Esophagus (tissue), 2 donors: ENCODE results near the gene ZFYVE27. TPM values are rescaled to one million over a fixed set of nuclear protein-coding genes. Genes with fewer than 3 reads are reported as not detected.

Source experiments
- H3K27ac ChIP-seq, 2 donors: one replicate each; pipeline ENCODE4 v1.5.1; 2013; ENCODE audit warnings: low read depth in 2 of 2, mild to moderate bottlenecking in 2 of 2, inconsistent platforms in 1 of 2, low read length in 1 of 2, moderate library complexity in 1 of 2
- H3K27me3 ChIP-seq, 2 donors: one replicate each; pipeline ENCODE4 v1.6.1; 2013; ENCODE audit warnings: low read length in 2 of 2, control low read depth in 1 of 2, mild to moderate bottlenecking in 1 of 2; ENCODE audit not compliant: insufficient read depth in 2 of 2, control insufficient read depth in 1 of 2
- H3K36me3 ChIP-seq, 2 donors: one replicate each; pipeline ENCODE4 v1.6.1; 2013; ENCODE audit warnings: low read length in 1 of 2; ENCODE audit not compliant: control insufficient read depth in 2 of 2, insufficient read depth in 2 of 2
- H3K4me1 ChIP-seq, 2 donors: one replicate each; pipeline ENCODE4 v1.6.1; 2013; ENCODE audit warnings: low read length in 1 of 2; ENCODE audit not compliant: control insufficient read depth in 2 of 2, insufficient read depth in 2 of 2
- H3K4me3 ChIP-seq, 2 donors: one replicate each; pipeline ENCODE4 v1.5.1; 2013; ENCODE audit warnings: low read length in 2 of 2, mild to moderate bottlenecking in 2 of 2, low read depth in 1 of 2, moderate library complexity in 1 of 2
- H3K9me3 ChIP-seq, 2 donors: one replicate each; pipeline ENCODE4 v1.6.1; 2013; ENCODE audit warnings: mild to moderate bottlenecking in 2 of 2, low read depth in 1 of 2, low read length in 1 of 2, moderate library complexity in 1 of 2; ENCODE audit not compliant: control insufficient read depth in 2 of 2, insufficient read depth in 1 of 2
- WGBS, 2 donors: extraction: QIAGEN DNeasy Blood & Tissue Kit; methylation state at CpG; one replicate each; pipeline ENCODE4 v1.1.7; 2013; 5-methylcytosine and 5-hydroxymethylcytosine counted together
- polyA plus RNA-seq, 2 donors: library from polyadenylated mRNA; stranded (reverse); fragments of 200-250 nt; gene quantifications; one replicate each; pipeline ENCODE4 v1.2.3, GENCODE V29; 2013
- donor health status: healthy with polysubstance abuse.
- donor health status: Bipolar disorder and iron deficiency.

ZFYVE27 gene
- polyA plus RNA-seq, 2 donors: 9.6 to 14.3 TPM

DNA sequence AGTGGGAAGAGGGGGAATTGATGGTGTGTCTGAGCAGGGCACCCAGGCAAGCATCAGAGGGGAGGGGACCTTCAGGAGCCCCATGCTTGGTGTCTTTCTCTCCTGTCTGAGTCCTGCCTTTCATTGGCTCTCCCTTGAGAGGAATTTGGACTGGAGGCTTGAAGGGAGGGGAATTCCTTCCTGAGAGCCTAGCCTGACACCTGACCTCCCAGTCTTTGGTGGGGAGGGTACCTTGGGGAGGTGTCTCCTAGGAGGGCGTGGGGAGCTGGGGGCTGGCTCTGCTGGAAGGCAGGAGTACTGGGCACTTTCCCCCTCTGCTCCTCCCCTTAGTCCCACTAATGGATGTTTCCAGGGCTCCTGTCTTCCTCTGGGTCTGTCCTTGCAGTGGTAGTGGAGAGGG, 36.2 kb downstream of the ZFYVE27 start:
- no peak overlapping the region for H3K27ac ChIP-seq
- WGBS, 2 donors: 62 to 75% methylated on average over 1 of the region's 1 CpG
- H3K27me3 ChIP-seq: peaks cover 3 to 14% of the 10 kb centered on the region in 2 donors

DNA sequence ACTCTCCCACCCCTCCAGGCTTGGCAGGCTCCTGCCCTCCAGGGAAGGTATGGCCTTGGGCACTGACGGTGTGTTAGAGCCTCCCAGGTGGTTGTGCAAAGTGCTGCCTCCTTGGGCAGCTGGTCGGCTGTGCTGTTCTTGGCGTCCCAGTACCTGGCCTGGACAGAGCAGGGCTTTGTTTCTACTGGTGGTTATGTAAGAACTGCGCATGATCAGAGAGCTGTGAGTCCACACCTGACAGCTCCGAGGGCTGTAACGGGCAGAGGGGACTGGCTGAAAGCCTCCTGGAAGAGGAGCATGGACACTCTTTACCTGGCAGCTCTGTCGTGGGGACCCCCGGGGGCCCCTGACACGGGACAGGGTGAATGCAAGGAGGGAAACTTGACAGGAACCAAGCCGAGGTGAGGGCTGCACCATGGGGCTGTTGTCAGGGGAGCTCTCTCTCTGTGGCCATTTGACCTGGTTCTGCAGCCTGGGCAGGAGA, 37.9 kb downstream of the ZFYVE27 start:
- Histone ChIP-seq H3K36me3 (no peaks in the 10 kb centered on the region), H3K27ac (no peak overlapping the region), H3K9me3 (no peaks in the 10 kb centered on the region), H3K4me3 (no peak overlapping the region), H3K27me3 (peaks cover 3 to 14% of the 10 kb centered on the region in 2 donors), H3K4me1 (peaks cover 6 to 7% of the 10 kb centered on the region in 2 donors)
- WGBS, 2 donors: 51 to 61% methylated on average over 10 of the region's 10 CpGs

More for the DNA sequence above, 36.2 kb downstream of the ZFYVE27 start:
- Histone ChIP-seq H3K4me3 (no peak overlapping the region), H3K36me3 (no peaks in the 10 kb centered on the region), H3K4me1 (peaks cover 6 to 7% of the 10 kb centered on the region in 2 donors), H3K9me3 (no peaks in the 10 kb centered on the region)

DNA sequence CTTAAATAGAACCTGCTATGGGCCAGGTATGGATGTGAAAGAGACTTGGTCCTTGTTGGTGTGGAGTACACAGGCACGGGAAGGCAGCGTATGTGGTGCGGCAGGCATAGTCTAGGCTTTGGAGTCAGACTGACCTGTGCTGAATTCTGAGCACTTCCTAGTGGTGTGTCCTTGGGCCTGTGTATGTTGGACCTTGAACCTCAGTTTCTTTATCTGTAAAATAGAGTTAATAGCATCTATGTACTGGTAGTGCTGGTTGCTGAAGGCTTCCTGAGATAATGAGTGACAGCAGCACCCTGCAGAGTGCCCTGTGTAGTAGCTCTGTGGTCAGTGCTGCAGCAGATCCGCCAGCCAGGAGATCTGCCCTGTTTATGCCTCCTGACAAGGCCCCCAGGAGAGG, 40.2 kb downstream of the ZFYVE27 start:
- Histone ChIP-seq H3K4me1 (no peaks in the 10 kb centered on the region), H3K27me3 (peaks cover 3 to 6% of the 10 kb centered on the region in 2 donors), H3K9me3 (no peaks in the 10 kb centered on the region), H3K36me3 (no peaks in the 10 kb centered on the region), H3K4me3 (no peak overlapping the region), H3K27ac (no peak overlapping the region)
- 89 to 94% methylated on average over 4 of the region's 4 CpGs for WGBS, 2 donors

DNA sequence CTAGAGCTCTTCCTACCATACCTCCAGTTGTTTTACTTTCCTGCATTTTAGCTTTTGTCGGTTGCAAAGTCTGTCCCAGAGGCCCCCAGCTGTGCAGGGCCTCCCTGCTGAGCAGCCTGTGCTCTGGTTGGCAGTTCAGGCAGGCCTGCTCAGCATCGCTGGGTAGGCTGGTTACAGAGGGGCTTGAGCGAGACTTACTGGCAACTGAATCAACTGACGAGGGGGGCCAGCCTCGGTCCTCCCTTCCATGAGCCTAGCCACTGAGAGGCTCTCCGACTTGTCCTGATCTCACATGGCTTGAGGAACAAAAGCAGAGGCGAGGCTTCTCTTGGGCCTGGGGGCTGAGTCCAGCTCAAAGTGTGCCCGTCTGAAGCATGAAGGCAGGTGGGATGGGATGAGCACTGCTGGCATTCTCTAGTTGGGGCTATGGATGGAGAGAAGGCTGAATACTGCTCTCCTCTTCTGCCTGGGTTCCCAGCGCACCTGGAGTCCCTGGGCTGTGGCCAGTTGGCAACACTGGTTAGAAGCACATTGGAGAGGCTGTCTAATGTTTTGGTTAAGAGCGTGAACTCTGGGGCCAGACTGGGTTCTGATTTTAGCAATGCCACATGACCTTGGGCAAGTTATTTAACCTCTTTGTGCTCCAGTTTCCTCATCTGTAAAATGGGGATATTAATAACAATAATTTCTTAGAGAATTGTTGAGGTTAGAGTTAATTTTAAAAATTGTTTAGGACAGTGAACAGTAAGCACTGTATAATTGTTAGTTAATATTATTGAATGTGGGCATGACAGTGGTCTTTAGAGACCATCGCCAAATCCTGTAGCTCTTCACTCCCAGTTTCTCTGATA, 41.7 kb downstream of the ZFYVE27 start:
- no peaks in the 10 kb centered on the region for H3K9me3 ChIP-seq
- 77 to 81% methylated on average over 11 of the region's 11 CpGs for WGBS, 2 donors
- no peaks in the 10 kb centered on the region for H3K36me3 ChIP-seq

DNA sequence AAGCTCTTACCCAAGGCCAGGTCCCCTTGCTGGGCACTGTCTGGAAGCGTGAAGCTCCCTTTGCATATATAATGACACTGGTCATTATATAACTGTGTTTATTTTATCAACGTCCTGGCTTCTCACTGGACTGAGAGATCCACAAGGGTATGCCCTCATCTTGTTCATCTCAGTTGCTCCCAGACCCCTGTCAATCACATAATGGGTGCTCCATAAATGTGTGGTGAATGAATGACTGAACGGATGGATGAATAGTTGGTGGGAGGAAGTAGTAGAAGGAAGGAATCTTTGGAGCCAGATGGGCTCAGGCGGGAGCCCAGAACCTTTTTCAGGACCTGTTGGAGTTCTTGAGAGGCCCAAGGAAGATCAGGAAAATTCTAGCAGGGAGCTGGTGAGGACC, 42.6 kb downstream of the ZFYVE27 start:
- H3K27ac ChIP-seq: no peak overlapping the region
- peaks cover 0 to 1% of the 10 kb centered on the region in 2 donors for H3K4me1 ChIP-seq
- H3K9me3 ChIP-seq: no peaks in the 10 kb centered on the region
- WGBS, 2 donors: 75% methylated on average over 4 of the region's 4 CpGs
- no peaks in the 10 kb centered on the region for H3K27me3 ChIP-seq
- H3K4me3 ChIP-seq: no peak overlapping the region
- no peaks in the 10 kb centered on the region for H3K36me3 ChIP-seq

More for the DNA sequence above, 41.7 kb downstream of the ZFYVE27 start:
- Histone ChIP-seq H3K4me1 (peaks cover 0 to 1% of the 10 kb centered on the region in 2 donors), H3K27me3 (no peaks in the 10 kb centered on the region), H3K4me3 (no peak overlapping the region), H3K27ac (no peak overlapping the region)

DNA sequence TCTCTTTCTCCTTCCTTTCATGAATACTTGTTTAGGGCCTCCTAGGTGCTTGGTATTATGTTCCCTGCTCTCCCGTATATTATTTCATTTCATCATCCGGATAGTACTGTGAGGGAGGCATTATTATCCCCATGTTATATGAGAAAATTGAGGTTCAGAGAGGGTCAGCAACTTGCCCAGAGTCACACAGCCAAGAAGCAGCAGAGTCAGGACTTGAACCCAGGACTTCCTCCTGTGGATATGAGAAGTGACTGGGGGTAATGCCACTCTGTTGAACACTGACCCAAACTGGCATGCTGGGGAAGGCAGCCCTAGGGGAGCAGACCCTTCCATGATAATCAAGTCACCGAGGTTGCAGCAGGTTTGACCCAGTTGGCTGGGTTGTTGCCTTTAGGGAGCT, 43.0 kb downstream of the ZFYVE27 start:
- Histone ChIP-seq H3K27ac (no peak overlapping the region), H3K4me1 (peaks cover 0 to 1% of the 10 kb centered on the region in 2 donors), H3K27me3 (no peaks in the 10 kb centered on the region), H3K36me3 (no peaks in the 10 kb centered on the region), H3K9me3 (no peaks in the 10 kb centered on the region), H3K4me3 (no peak overlapping the region)
- WGBS, 2 donors: 86 to 95% methylated on average over 3 of the region's 3 CpGs

DNA sequence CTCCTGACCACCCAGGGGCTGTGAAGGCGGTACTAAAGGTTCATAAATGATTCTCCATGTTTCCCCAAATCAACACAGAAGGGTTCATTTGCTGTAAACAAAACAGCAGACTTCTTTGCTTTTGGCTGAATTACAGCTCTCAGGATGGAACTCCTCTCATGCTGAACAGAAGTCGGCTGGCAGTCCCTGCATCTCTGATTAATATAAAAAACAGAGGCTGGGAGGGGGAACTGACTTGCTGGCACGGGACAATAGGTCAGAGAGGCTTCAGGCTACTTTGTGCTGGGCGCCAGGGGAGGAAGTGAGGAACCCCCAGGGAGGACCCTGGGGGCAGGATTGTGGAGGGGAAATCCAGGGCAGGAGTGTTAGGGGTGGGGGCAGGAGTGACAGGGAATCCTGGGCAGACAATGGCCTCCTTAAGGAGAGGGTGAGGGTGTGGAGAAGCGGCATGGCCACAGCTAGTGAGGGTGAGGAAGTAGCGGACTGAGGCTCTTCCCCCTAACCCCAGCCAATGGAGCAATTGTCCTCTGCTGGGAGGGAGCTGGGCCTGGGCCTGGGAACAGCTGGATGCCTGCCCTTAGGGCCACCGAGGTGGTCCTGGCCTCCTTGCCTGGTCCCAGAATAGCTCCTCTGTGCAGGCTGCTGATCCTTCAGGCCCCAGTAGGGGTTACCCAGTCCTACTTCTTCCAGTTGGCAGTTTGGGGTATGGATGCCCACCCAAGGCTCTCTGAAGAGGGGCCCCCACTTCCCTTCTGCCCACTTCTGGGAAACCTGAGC, 44.1 kb downstream of the ZFYVE27 start:
- no peak overlapping the region for H3K27ac ChIP-seq
- H3K4me3 ChIP-seq: no peak overlapping the region
- H3K4me1 ChIP-seq: peaks cover 0 to 1% of the 10 kb centered on the region in 2 donors
- 49 to 50% methylated on average over 6 to 7 of the region's 7 CpGs for WGBS, 2 donors
- H3K36me3 ChIP-seq: no peaks in the 10 kb centered on the region
- no peaks in the 10 kb centered on the region for H3K9me3 ChIP-seq
- no peaks in the 10 kb centered on the region for H3K27me3 ChIP-seq

DNA sequence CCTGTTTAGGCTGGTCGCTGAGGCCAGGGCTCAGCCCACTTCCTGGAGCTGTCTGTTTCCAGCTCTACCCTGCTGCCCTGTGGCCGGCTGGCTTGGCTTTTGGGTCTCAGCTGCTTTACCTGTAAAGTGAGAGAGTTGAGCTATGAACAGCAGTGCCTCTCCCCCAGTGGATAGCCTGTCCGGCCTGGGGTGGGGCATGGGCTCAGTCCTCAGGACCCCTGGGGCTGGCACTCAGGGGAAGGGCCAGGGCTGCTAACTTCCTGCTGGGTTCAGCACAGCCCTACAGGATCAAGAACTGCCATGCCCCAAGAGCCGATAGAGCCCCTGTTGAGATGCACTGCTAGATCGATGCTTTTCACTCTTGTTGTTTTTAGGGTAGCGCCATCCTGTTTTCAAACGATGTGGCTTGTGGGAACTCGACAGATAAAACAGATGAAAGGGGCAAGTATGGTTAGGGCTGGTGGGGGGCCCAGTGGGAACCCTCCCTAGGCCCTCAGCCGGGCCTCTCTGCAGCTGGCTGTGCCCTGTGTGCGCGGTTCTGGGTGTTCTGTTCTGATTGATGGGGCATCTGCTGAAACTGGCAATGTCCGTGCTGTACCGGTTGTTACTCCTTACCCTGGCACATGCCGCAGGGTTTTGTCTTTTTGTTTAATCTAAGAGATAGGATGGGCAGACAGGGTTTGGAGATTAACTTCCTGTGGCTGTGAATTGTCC, 44.8 kb downstream of the ZFYVE27 start:
- no peak overlapping the region for H3K27ac ChIP-seq

More for the DNA sequence above, 44.8 kb downstream of the ZFYVE27 start:
- Histone ChIP-seq H3K4me3 (no peak overlapping the region), H3K4me1 (peaks cover 0 to 1% of the 10 kb centered on the region in 2 donors), H3K27me3 (no peaks in the 10 kb centered on the region), H3K36me3 (no peaks in the 10 kb centered on the region), H3K9me3 (no peaks in the 10 kb centered on the region)
- 44 to 50% methylated on average over 14 of the region's 14 CpGs for WGBS, 2 donors
